ENCODE measurements around the gene REEP2.
A peak's percentile ranks its signal among the peaks of the same experiment; 100 is the strongest.
"Not testable (repeated sequence)": the region's sequence is repeated elsewhere in the genome, so short reads cannot be mapped to it uniquely, and the experiment has no call there.

REEP2 gene, protein sequence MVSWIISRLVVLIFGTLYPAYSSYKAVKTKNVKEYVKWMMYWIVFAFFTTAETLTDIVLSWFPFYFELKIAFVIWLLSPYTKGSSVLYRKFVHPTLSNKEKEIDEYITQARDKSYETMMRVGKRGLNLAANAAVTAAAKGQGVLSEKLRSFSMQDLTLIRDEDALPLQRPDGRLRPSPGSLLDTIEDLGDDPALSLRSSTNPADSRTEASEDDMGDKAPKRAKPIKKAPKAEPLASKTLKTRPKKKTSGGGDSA

GRCh38 chr5:138438724-138439476 lies at the start of gene REEP2:
Gene REEP2, plus strand, starts transcription at chr5:138439057. Its CDS starts 152 bp downstream, at chr5:138439209.
- Histone ChIP-seq H3K36me3 (ENCODE audit: control insufficient read depth in 2 of 2, insufficient read depth in 2 of 2, low read length in 2 of 2) (peaks cover 23 to 25% of the 10 kb centered on the region in 2 donors), H3K4me3 (ENCODE audit: low read length in 2 of 2) (peak within 1 kb of the TSS; percentile 24 to 67), H3K27ac (ENCODE audit: low read depth in 2 of 2, low read length in 2 of 2) (peak within 1 kb of the TSS in 1 of 2 donors; percentile 9), H3K27me3 (ENCODE audit: control insufficient read depth in 2 of 2, insufficient read depth in 2 of 2, low read length in 2 of 2) (peaks cover 2 to 13% of the 10 kb centered on the region in 2 donors), H3K4me1 (ENCODE audit: control insufficient read depth in 2 of 2, insufficient read depth in 2 of 2, low read length in 2 of 2) (peaks cover 10 to 11% of the 10 kb centered on the region in 2 donors), H3K9me3 (ENCODE audit: control insufficient read depth in 2 of 2, low read length in 2 of 2) (no peaks in the 10 kb centered on the region), H3K9ac (ENCODE audit: low read depth in 1 of 2, low read length in 2 of 2) (peak within 1 kb of the TSS in 1 of 2 donors; percentile 19)

GRCh38 chr5:138389332-138389731 lies 49.5 kb upstream of the REEP2 start:
- no peak overlapping the region for H3K9ac ChIP-seq (ENCODE audit: low read depth in 1 of 2, low read length in 2 of 2)

DNA sequence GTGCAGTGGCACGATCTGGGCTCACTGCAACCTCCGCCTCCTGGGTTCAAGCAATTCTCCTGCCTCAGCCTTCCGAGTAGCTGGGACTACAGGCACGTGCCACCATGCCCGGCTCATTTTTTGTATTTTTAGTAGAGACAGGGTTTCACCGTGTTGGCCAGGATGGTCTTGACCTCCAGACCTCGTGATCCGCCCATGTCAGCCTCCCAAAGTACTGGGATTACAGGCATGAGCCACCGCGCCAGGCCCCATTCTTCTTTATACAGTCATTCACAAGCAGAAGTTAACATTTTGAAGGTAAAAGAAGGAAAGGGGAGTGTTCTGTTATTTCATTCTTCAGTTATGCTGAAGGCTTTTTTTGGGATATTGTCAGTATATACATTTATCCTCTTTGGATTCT lies 48.9 kb upstream of the REEP2 start:
- H3K36me3 ChIP-seq (ENCODE audit: control insufficient read depth in 2 of 2, insufficient read depth in 2 of 2, low read length in 2 of 2) = peaks cover 66 to 67% of the 10 kb centered on the region in 2 donors
- not testable (repeated sequence) for H3K9me3 ChIP-seq (ENCODE audit: control insufficient read depth in 2 of 2, low read length in 2 of 2); H3K27ac ChIP-seq (ENCODE audit: low read depth in 2 of 2, low read length in 2 of 2); H3K4me1 ChIP-seq (ENCODE audit: control insufficient read depth in 2 of 2, insufficient read depth in 2 of 2, low read length in 2 of 2); H3K27me3 ChIP-seq (ENCODE audit: control insufficient read depth in 2 of 2, insufficient read depth in 2 of 2, low read length in 2 of 2); H3K4me3 ChIP-seq (ENCODE audit: low read length in 2 of 2); H3K9ac ChIP-seq (ENCODE audit: low read depth in 1 of 2, low read length in 2 of 2)

More at GRCh38 chr5:138389332-138389731, 49.5 kb upstream of the REEP2 start:
- no peak overlapping the region for H3K27ac ChIP-seq (ENCODE audit: low read depth in 2 of 2, low read length in 2 of 2)
- no peaks in the 10 kb centered on the region for H3K27me3 ChIP-seq (ENCODE audit: control insufficient read depth in 2 of 2, insufficient read depth in 2 of 2, low read length in 2 of 2)
- H3K36me3 ChIP-seq (ENCODE audit: control insufficient read depth in 2 of 2, insufficient read depth in 2 of 2, low read length in 2 of 2) = peaks cover 61% of the 10 kb centered on the region in 2 donors
- no peaks in the 10 kb centered on the region for H3K4me1 ChIP-seq (ENCODE audit: control insufficient read depth in 2 of 2, insufficient read depth in 2 of 2, low read length in 2 of 2)
- no peak overlapping the region for H3K4me3 ChIP-seq (ENCODE audit: low read length in 2 of 2)
- H3K9me3 ChIP-seq (ENCODE audit: control insufficient read depth in 2 of 2, low read length in 2 of 2) = no peaks in the 10 kb centered on the region

DNA sequence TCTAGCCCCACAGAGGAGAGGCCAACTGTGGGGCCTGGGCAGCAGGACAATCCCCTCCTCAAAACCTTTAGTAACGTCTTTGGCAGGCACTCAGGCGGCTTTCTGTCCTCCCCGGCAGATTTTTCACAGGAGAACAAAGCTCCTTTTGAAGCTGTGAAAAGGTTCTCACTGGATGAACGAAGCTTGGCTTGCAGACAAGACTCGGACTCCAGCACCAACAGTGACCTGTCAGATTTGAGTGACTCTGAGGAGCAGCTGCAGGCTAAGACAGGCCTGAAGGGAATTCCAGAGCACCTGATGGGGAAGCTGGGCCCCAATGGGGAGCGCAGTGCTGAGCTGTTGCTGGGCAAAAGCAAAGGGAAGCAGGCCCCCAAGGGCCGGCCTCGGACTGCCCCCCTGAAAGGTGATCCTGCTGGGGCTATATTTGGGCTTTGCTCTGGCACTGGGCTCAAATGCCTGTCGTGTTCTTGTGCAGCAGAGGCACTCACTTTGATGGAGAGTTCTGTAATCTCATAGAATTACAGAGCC lies 46.9 kb upstream of the REEP2 start:
- Histone ChIP-seq H3K36me3 (ENCODE audit: control insufficient read depth in 2 of 2, insufficient read depth in 2 of 2, low read length in 2 of 2) (peaks cover 57 to 67% of the 10 kb centered on the region in 2 donors), H3K9ac (ENCODE audit: low read depth in 1 of 2, low read length in 2 of 2) (no peak overlapping the region), H3K4me1 (ENCODE audit: control insufficient read depth in 2 of 2, insufficient read depth in 2 of 2, low read length in 2 of 2) (no peaks in the 10 kb centered on the region), H3K9me3 (ENCODE audit: control insufficient read depth in 2 of 2, low read length in 2 of 2) (no peaks in the 10 kb centered on the region), H3K27me3 (ENCODE audit: control insufficient read depth in 2 of 2, insufficient read depth in 2 of 2, low read length in 2 of 2) (no peaks in the 10 kb centered on the region), H3K27ac (ENCODE audit: low read depth in 2 of 2, low read length in 2 of 2) (no peak overlapping the region), H3K4me3 (ENCODE audit: low read length in 2 of 2) (no peak overlapping the region)

- no peaks in the 10 kb centered on the region for H3K9me3 ChIP-seq (ENCODE audit: control insufficient read depth in 2 of 2, low read length in 2 of 2)
- no peaks in the 10 kb centered on the region for H3K4me1 ChIP-seq (ENCODE audit: control insufficient read depth in 2 of 2, insufficient read depth in 2 of 2, low read length in 2 of 2)
- H3K27me3 ChIP-seq (ENCODE audit: control insufficient read depth in 2 of 2, insufficient read depth in 2 of 2, low read length in 2 of 2) = no peaks in the 10 kb centered on the region
- H3K4me3 ChIP-seq (ENCODE audit: low read length in 2 of 2) = no peak overlapping the region
- peaks cover 22 to 54% of the 10 kb centered on the region in 2 donors for H3K36me3 ChIP-seq (ENCODE audit: control insufficient read depth in 2 of 2, insufficient read depth in 2 of 2, low read length in 2 of 2)
- no peak overlapping the region for H3K9ac ChIP-seq (ENCODE audit: low read depth in 1 of 2, low read length in 2 of 2)
- no peak overlapping the region for H3K27ac ChIP-seq (ENCODE audit: low read depth in 2 of 2, low read length in 2 of 2)
Measured at GRCh38 chr5:138402640-138403039, 36.2 kb upstream of the REEP2 start.

DNA sequence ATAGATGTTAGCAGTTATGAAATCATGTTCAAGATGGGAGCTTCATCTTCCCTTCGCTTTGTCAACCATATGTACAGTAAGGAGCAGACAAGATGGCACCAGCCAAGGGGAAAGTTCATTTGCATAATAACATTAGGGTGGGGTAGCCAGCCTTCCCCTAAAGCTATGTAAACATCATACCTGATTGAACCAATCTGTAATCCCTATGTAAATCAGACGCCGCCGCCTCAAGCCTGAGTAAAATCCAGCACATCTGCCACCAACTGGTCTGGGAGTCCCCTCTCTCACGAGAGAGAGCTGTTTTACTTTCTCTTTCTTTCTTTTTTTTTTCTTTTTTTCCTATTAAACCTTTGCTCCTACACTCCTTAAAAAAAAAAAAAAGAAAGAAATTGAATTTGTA lies 30.8 kb upstream of the REEP2 start:
- no peak overlapping the region for H3K4me3 ChIP-seq (ENCODE audit: low read length in 2 of 2)
- H3K27ac ChIP-seq (ENCODE audit: low read depth in 2 of 2, low read length in 2 of 2) = no peak overlapping the region
- no peak overlapping the region for H3K9ac ChIP-seq (ENCODE audit: low read depth in 1 of 2, low read length in 2 of 2)
- no peaks in the 10 kb centered on the region for H3K4me1 ChIP-seq (ENCODE audit: control insufficient read depth in 2 of 2, insufficient read depth in 2 of 2, low read length in 2 of 2)
- peaks cover 9 to 25% of the 10 kb centered on the region in 2 donors for H3K36me3 ChIP-seq (ENCODE audit: control insufficient read depth in 2 of 2, insufficient read depth in 2 of 2, low read length in 2 of 2)
- H3K27me3 ChIP-seq (ENCODE audit: control insufficient read depth in 2 of 2, insufficient read depth in 2 of 2, low read length in 2 of 2) = no peaks in the 10 kb centered on the region
- no peaks in the 10 kb centered on the region for H3K9me3 ChIP-seq (ENCODE audit: control insufficient read depth in 2 of 2, low read length in 2 of 2)

DNA sequence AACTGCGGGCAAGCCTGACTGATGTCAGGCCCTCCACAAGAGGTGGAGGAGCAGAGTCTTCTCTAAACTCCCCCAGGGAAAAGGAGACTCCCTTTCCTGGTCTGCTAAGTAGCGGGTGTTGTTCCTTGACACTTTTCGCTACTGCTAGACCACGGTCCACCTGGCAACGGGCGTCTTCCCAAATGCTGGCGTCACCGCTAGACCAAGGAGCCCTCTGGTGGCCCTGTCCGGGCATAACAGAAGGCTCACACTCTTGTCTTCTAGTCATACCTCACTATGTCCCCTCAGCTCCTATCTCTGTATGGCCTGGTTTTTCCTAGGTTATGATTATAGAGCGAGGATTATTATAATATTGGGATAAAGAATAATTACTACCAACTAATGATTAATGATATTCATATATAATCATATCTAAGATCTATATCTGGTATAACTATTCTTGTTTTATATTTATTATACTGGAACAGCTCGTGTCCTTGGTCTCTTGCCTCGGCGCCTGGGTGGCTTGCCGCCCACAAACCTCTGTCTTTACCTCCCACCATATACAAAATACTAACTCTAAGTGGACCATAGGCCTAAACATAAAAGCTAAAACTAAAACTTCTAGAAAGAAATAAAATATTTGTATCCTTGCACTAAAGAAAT lies 27.7 kb upstream of the REEP2 start:
- not testable (repeated sequence) for H3K9ac ChIP-seq (ENCODE audit: low read depth in 1 of 2, low read length in 2 of 2); H3K4me1 ChIP-seq (ENCODE audit: control insufficient read depth in 2 of 2, insufficient read depth in 2 of 2, low read length in 2 of 2); H3K27me3 ChIP-seq (ENCODE audit: control insufficient read depth in 2 of 2, insufficient read depth in 2 of 2, low read length in 2 of 2); H3K4me3 ChIP-seq (ENCODE audit: low read length in 2 of 2); H3K27ac ChIP-seq (ENCODE audit: low read depth in 2 of 2, low read length in 2 of 2); H3K9me3 ChIP-seq (ENCODE audit: control insufficient read depth in 2 of 2, low read length in 2 of 2)
- H3K36me3 ChIP-seq (ENCODE audit: control insufficient read depth in 2 of 2, insufficient read depth in 2 of 2, low read length in 2 of 2) = peaks cover 15 to 43% of the 10 kb centered on the region in 2 donors

GRCh38 chr5:138418444-138418843 lies 20.4 kb upstream of the REEP2 start:
- no peak overlapping the region for H3K4me3 ChIP-seq (ENCODE audit: low read length in 2 of 2)
- no peaks in the 10 kb centered on the region for H3K4me1 ChIP-seq (ENCODE audit: control insufficient read depth in 2 of 2, insufficient read depth in 2 of 2, low read length in 2 of 2)
- H3K27ac ChIP-seq (ENCODE audit: low read depth in 2 of 2, low read length in 2 of 2) = no peak overlapping the region
- no peaks in the 10 kb centered on the region for H3K27me3 ChIP-seq (ENCODE audit: control insufficient read depth in 2 of 2, insufficient read depth in 2 of 2, low read length in 2 of 2)
- H3K36me3 ChIP-seq (ENCODE audit: control insufficient read depth in 2 of 2, insufficient read depth in 2 of 2, low read length in 2 of 2) = peaks cover 62 to 80% of the 10 kb centered on the region in 2 donors
- no peaks in the 10 kb centered on the region for H3K9me3 ChIP-seq (ENCODE audit: control insufficient read depth in 2 of 2, low read length in 2 of 2)
- H3K9ac ChIP-seq (ENCODE audit: low read depth in 1 of 2, low read length in 2 of 2) = no peak overlapping the region

- Histone ChIP-seq H3K9ac (ENCODE audit: low read depth in 1 of 2, low read length in 2 of 2) (no peak overlapping the region), H3K9me3 (ENCODE audit: control insufficient read depth in 2 of 2, low read length in 2 of 2) (no peaks in the 10 kb centered on the region), H3K4me3 (ENCODE audit: low read length in 2 of 2) (no peak overlapping the region), H3K27me3 (ENCODE audit: control insufficient read depth in 2 of 2, insufficient read depth in 2 of 2, low read length in 2 of 2) (no peaks in the 10 kb centered on the region), H3K36me3 (ENCODE audit: control insufficient read depth in 2 of 2, insufficient read depth in 2 of 2, low read length in 2 of 2) (peaks cover 78 to 80% of the 10 kb centered on the region in 2 donors), H3K27ac (ENCODE audit: low read depth in 2 of 2, low read length in 2 of 2) (no peak overlapping the region), H3K4me1 (ENCODE audit: control insufficient read depth in 2 of 2, insufficient read depth in 2 of 2, low read length in 2 of 2) (no peaks in the 10 kb centered on the region)
Measured at GRCh38 chr5:138425079-138425478, 13.8 kb upstream of the REEP2 start.

- H3K36me3 ChIP-seq (ENCODE audit: control insufficient read depth in 2 of 2, insufficient read depth in 2 of 2, low read length in 2 of 2) = peaks cover 40 to 42% of the 10 kb centered on the region in 2 donors
- no peak overlapping the region for H3K9ac ChIP-seq (ENCODE audit: low read depth in 1 of 2, low read length in 2 of 2)
- peaks cover 2 to 13% of the 10 kb centered on the region in 2 donors for H3K27me3 ChIP-seq (ENCODE audit: control insufficient read depth in 2 of 2, insufficient read depth in 2 of 2, low read length in 2 of 2)
- no peak overlapping the region for H3K4me3 ChIP-seq (ENCODE audit: low read length in 2 of 2)
- H3K4me1 ChIP-seq (ENCODE audit: control insufficient read depth in 2 of 2, insufficient read depth in 2 of 2, low read length in 2 of 2) = peaks cover 10 to 11% of the 10 kb centered on the region in 2 donors
- H3K27ac ChIP-seq (ENCODE audit: low read depth in 2 of 2, low read length in 2 of 2) = no peak overlapping the region
- no peaks in the 10 kb centered on the region for H3K9me3 ChIP-seq (ENCODE audit: control insufficient read depth in 2 of 2, low read length in 2 of 2)
Measured at GRCh38 chr5:138435943-138436342, 2.9 kb upstream of the REEP2 start.

Data from mucosa of rectum (tissue), 2 donors.